ENCODE results near the gene MUC4. TPM values are rescaled to one million over a fixed set of nuclear protein-coding genes. Genes with fewer than 3 reads are reported as not detected.

The MUC4 gene
- total and polyA plus RNA-seq, 3 donors from 2014 or later, result 1.8 to 4.7 (median 4.0) TPM

GRCh38 chr3:195763843-195764825 is 47.6 kb downstream of the MUC4 start:
- H3K27ac ChIP-seq, result no peak overlapping the region
- no peak for DNase-seq
- H3K27me3 ChIP-seq, result no peaks in the 10 kb centered on the region
- no peak for TF ChIP-seq POLR2A (IDR thresholded peaks at IDR 0.05)
- no peak for TF ChIP-seq CTCF (IDR thresholded peaks at IDR 0.05)
- H3K4me3 ChIP-seq, result no peak overlapping the region
- WGBS, 2 donors, result 84% methylated on average over 23 to 26 of the region's 26 CpGs
- H3K4me1 ChIP-seq, result peaks cover 6% of the 10 kb centered on the region
- no peaks in the 10 kb centered on the region for H3K36me3 ChIP-seq (ENCODE audit: low read depth, missing control alignments)
- intact Hi-C loops (cut with DNase I; ENCODE audit: low total_unique reads), result no loop called here
- H3K9me3 ChIP-seq, result no peaks in the 10 kb centered on the region

- Histone ChIP-seq H3K4me1 (peaks cover 6% of the 10 kb centered on the region), H3K4me3 (no peak overlapping the region), H3K9me3 (no peaks in the 10 kb centered on the region), H3K27ac (no peak overlapping the region), H3K27me3 (no peaks in the 10 kb centered on the region), H3K36me3 (ENCODE audit: low read depth, missing control alignments) (no peaks in the 10 kb centered on the region)
- no peak for DNase-seq
- intact Hi-C loops (cut with DNase I; ENCODE audit: low total_unique reads), result no loop called here
- 65 to 81% methylated on average over 20 to 28 of the region's 28 CpGs for WGBS, 2 donors
- TF ChIP-seq POLR2A (IDR thresholded peaks at IDR 0.05) (no peak), CTCF (IDR thresholded peaks at IDR 0.05) (no peak)
Observed at GRCh38 chr3:195763076-195763830, 48.5 kb downstream of the MUC4 start.

GRCh38 chr3:195762611-195763010 is 49.1 kb downstream of the MUC4 start:
- H3K9me3 ChIP-seq, result no peaks in the 10 kb centered on the region
- peaks cover 6% of the 10 kb centered on the region for H3K4me1 ChIP-seq
- no peak for DNase-seq
- H3K36me3 ChIP-seq (ENCODE audit: low read depth, missing control alignments), result no peaks in the 10 kb centered on the region
- no peak overlapping the region for H3K4me3 ChIP-seq
- intact Hi-C loops (cut with DNase I; ENCODE audit: low total_unique reads), result no loop called here
- H3K27me3 ChIP-seq, result no peaks in the 10 kb centered on the region
- TF ChIP-seq CTCF (IDR thresholded peaks at IDR 0.05) (no peak), POLR2A (IDR thresholded peaks at IDR 0.05) (no peak)
- no peak overlapping the region for H3K27ac ChIP-seq
- 61 to 93% methylated on average over 14 to 35 of the region's 43 CpGs for WGBS, 2 donors

- 54 to 67% methylated on average over 15 to 34 of the region's 36 CpGs for WGBS, 2 donors
- H3K27me3 ChIP-seq, result no peaks in the 10 kb centered on the region
Observed at GRCh38 chr3:195762249-195762585, 49.5 kb downstream of the MUC4 start.

More at GRCh38 chr3:195762249-195762585, 49.5 kb downstream of the MUC4 start:
- intact Hi-C loops (cut with DNase I; ENCODE audit: low total_unique reads), result no loop called here
- Histone ChIP-seq H3K9me3 (no peaks in the 10 kb centered on the region), H3K27ac (no peak overlapping the region), H3K36me3 (ENCODE audit: low read depth, missing control alignments) (no peaks in the 10 kb centered on the region), H3K4me1 (peaks cover 10% of the 10 kb centered on the region), H3K4me3 (peak overlapping the region in 1 of 2 donors; percentile 17)
- no peak for DNase-seq
- no peak for TF ChIP-seq POLR2A (IDR thresholded peaks at IDR 0.05)
- no peak for TF ChIP-seq CTCF (IDR thresholded peaks at IDR 0.05)

Measured in testis (tissue), 3 donors.